ENCODE measurements around the gene GATAD1.
"Not testable (repeated sequence)": the region's sequence is repeated elsewhere in the genome, so short reads cannot be mapped to it uniquely, and the experiment has no call there.

DNA sequence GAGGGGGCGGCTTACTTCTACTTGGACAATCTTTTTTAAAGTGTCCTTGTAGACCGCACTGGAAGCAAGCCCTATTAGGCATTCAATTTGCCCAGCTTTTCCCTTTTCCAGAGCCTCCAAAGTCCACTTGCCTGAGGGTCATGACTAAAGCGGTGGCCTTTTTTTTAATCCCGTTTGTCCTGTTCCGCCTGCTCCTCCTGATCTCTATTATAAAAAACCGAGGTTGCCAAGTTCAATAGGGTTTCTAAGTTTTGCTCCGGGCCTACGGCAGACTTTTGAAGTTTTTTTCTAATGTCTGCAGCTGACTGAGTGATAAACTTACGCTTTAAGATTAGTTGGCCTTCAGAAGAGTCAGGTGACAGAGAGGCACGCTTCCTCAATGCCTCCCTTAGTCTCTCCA lies 26.7 kb downstream of the GATAD1 start:
- TF ChIP-seq, protein P1, sequence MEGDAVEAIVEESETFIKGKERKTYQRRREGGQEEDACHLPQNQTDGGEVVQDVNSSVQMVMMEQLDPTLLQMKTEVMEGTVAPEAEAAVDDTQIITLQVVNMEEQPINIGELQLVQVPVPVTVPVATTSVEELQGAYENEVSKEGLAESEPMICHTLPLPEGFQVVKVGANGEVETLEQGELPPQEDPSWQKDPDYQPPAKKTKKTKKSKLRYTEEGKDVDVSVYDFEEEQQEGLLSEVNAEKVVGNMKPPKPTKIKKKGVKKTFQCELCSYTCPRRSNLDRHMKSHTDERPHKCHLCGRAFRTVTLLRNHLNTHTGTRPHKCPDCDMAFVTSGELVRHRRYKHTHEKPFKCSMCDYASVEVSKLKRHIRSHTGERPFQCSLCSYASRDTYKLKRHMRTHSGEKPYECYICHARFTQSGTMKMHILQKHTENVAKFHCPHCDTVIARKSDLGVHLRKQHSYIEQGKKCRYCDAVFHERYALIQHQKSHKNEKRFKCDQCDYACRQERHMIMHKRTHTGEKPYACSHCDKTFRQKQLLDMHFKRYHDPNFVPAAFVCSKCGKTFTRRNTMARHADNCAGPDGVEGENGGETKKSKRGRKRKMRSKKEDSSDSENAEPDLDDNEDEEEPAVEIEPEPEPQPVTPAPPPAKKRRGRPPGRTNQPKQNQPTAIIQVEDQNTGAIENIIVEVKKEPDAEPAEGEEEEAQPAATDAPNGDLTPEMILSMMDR (IDR thresholded peaks at IDR 0.05), result not testable (repeated sequence)
- TF ChIP-seq POLR2AphosphoS5, POLR2A (IDR thresholded peaks at IDR 0.05): not testable (repeated sequence)
